IPS-20b (cell line): Measurements from ENCODE around the gene FAM13B.
"Not testable (repeated sequence)": the region's sequence is repeated elsewhere in the genome, so short reads cannot be mapped to it uniquely, and the experiment has no call there.

Source experiments
- H3K27ac ChIP-seq: one replicate; pipeline ENCODE4 v1.5.1; 2013; ENCODE audit warnings: low read length
- H3K27me3 ChIP-seq: 2 replicates; pipeline ENCODE4 v1.6.1; 2013; ENCODE audit warnings: mild to moderate bottlenecking, low read length, inconsistent platforms; ENCODE audit not compliant: insufficient read depth
- H3K36me3 ChIP-seq: 2 replicates; pipeline ENCODE4 v1.6.1; 2013; ENCODE audit warnings: low read depth, mild to moderate bottlenecking, inconsistent platforms, low read length, moderate library complexity; ENCODE audit not compliant: insufficient read depth
- H3K4me1 ChIP-seq: 2 replicates; pipeline ENCODE4 v1.6.1; 2013; ENCODE audit warnings: mild to moderate bottlenecking, control low read depth, inconsistent platforms, low read length, moderate library complexity; ENCODE audit not compliant: insufficient read depth
- H3K4me3 ChIP-seq: 2 replicates; pipeline ENCODE4 v1.5.1; 2013; ENCODE audit warnings: mild to moderate bottlenecking, low read length, inconsistent platforms
- H3K9ac ChIP-seq: 2 replicates; pipeline ENCODE4 v1.6.1; 2013; ENCODE audit warnings: low read depth, mild to moderate bottlenecking, inconsistent platforms, low read length, moderate library complexity
- H3K9me3 ChIP-seq: 2 replicates; pipeline ENCODE4 v1.6.1; 2013; ENCODE audit warnings: mild to moderate bottlenecking, low read depth, low read length, inconsistent platforms; ENCODE audit not compliant: insufficient read depth

The FAM13B gene

DNA sequence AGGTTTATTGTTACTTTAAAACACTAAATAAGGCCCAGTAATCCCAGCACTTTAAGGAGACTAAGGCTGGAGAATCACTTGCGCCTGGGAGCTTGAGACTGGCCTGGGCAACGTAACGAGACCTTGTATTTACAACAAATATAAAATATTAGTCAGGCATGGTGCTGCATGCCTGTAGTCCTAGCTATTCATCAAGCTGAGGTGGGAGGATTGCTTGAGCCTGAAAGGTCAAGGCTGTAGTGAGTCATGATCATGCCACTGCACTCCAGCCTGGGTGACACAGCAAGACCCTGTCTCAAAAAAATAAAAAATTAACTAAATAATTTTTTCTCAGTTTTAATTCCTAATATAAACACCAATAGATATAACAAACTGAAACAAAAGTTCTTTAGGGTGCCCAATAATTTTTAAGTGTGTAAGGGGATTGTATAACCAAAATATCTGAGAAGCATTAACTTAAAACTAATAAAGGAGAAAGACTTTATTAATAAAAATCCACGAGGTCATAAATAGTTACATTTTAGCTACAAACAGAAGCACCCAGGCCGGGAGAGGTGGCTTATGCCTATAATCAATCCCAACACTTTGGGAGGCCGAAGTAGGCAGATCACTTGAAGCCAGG lies 32.7 kb downstream of the FAM13B start:
- Histone ChIP-seq H3K4me3 (no peak overlapping the region), H3K27me3 (no peaks in the 10 kb centered on the region), H3K9me3 (no peaks in the 10 kb centered on the region), H3K27ac (no peak overlapping the region), H3K36me3 (peaks cover 52% of the 10 kb centered on the region), H3K4me1 (no peaks in the 10 kb centered on the region), H3K9ac (no peak overlapping the region)

DNA sequence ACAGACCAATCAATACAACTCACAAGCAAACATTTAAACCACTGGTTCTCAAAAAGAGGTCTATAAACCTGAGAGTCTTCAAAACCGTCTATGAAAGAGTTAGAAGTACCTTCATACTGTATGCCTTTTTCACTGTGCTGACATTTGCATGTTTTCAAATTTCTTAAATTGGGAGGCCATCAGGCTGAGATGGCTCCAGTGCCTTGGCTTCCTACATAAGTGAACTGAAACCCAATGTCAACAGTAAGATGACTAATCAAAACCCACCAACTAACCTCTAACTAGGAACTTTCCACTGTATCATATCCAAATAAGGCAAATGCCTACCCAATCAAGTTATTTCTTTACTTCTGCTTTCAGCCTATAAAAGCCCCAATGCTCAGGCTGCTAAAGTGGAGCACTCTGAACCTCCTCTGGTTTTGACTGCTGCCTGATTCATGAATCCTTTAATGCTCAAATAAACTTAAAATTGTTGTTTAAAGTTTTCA lies 35.1 kb downstream of the FAM13B start:
- H3K4me3 ChIP-seq = no peak overlapping the region
- no peaks in the 10 kb centered on the region for H3K4me1 ChIP-seq
- no peaks in the 10 kb centered on the region for H3K27me3 ChIP-seq
- H3K9ac ChIP-seq = no peak overlapping the region
- H3K36me3 ChIP-seq = peaks cover 31% of the 10 kb centered on the region
- no peak overlapping the region for H3K27ac ChIP-seq
- no peaks in the 10 kb centered on the region for H3K9me3 ChIP-seq

GRCh38 chr5:137995749-137996128 lies 37.1 kb downstream of the FAM13B start:
- no peak overlapping the region for H3K9ac ChIP-seq
- no peaks in the 10 kb centered on the region for H3K9me3 ChIP-seq
- no peak overlapping the region for H3K27ac ChIP-seq
- H3K4me3 ChIP-seq = no peak overlapping the region
- peaks cover 22% of the 10 kb centered on the region for H3K36me3 ChIP-seq
- no peaks in the 10 kb centered on the region for H3K27me3 ChIP-seq
- no peaks in the 10 kb centered on the region for H3K4me1 ChIP-seq

- no peaks in the 10 kb centered on the region for H3K27me3 ChIP-seq
- H3K9me3 ChIP-seq = no peaks in the 10 kb centered on the region
- H3K4me1 ChIP-seq = no peaks in the 10 kb centered on the region
- no peak overlapping the region for H3K9ac ChIP-seq
- no peak overlapping the region for H3K4me3 ChIP-seq
- H3K27ac ChIP-seq = no peak overlapping the region
- peaks cover 22% of the 10 kb centered on the region for H3K36me3 ChIP-seq
These were observed 37.7 kb downstream of the FAM13B start for GRCh38 chr5:137995077-137995748.

DNA sequence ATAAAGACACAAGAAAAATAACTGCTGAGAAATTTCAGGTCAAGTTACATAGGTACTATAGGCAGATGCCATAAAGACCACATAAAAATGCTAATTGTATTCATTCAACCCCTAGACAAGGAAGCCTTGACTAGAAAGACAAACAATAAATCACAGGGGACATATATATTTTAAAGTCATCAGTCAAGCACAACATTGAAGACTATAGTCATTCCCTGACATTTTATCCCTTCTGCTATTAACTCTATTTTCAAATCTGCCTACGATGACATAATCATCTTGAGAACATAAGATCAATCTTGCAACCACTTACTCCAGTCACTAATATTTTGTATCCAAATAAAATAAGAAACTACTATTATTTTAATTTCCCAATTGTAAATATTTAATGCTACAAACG lies 38.3 kb downstream of the FAM13B start:
- Histone ChIP-seq H3K9me3 (no peaks in the 10 kb centered on the region), H3K27me3 (no peaks in the 10 kb centered on the region), H3K36me3 (peaks cover 16% of the 10 kb centered on the region), H3K27ac (no peak overlapping the region), H3K9ac (no peak overlapping the region), H3K4me3 (no peak overlapping the region), H3K4me1 (no peaks in the 10 kb centered on the region)

GRCh38 chr5:137989419-137989818 lies 43.5 kb downstream of the FAM13B start:
- no peaks in the 10 kb centered on the region for H3K27me3 ChIP-seq
- H3K4me3 ChIP-seq = no peak overlapping the region
- peaks cover 28% of the 10 kb centered on the region for H3K36me3 ChIP-seq
- no peaks in the 10 kb centered on the region for H3K9me3 ChIP-seq
- H3K27ac ChIP-seq = no peak overlapping the region
- no peaks in the 10 kb centered on the region for H3K4me1 ChIP-seq
- H3K9ac ChIP-seq = no peak overlapping the region

DNA sequence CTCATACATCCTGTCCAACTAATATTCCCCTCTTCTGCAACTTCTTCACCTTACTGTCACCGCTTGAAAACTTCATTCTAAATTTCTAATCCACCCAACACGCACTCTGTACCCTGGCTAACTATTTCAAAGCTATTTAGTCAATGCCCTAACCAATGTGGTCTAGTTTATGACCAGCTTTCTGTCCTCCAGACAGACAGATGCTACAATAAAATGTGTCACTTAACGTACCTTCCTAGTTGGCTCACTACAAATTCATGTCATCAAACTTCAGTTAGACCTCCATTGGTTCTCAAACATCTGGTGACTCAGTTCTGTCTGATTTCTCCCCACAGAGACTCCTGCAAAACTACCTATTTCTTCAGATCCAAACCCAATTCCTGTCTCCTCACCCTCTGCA lies 57.7 kb downstream of the FAM13B start:
- Histone ChIP-seq H3K9me3 (peaks cover 2% of the 10 kb centered on the region; the same call in 1 of the 2 replicates), H3K4me1 (no peaks in the 10 kb centered on the region), H3K27me3 (no peaks in the 10 kb centered on the region), H3K9ac (no peak overlapping the region), H3K4me3 (no peak overlapping the region), H3K36me3 (peaks cover 24% of the 10 kb centered on the region), H3K27ac (no peak overlapping the region)

- not testable (repeated sequence) for H3K4me1 ChIP-seq, H3K4me3 ChIP-seq, H3K27ac ChIP-seq, H3K9ac ChIP-seq, H3K9me3 ChIP-seq, H3K27me3 ChIP-seq
- peaks cover 27% of the 10 kb centered on the region for H3K36me3 ChIP-seq
These were observed 62.5 kb downstream of the FAM13B start for GRCh38 chr5:137970384-137970783.

DNA sequence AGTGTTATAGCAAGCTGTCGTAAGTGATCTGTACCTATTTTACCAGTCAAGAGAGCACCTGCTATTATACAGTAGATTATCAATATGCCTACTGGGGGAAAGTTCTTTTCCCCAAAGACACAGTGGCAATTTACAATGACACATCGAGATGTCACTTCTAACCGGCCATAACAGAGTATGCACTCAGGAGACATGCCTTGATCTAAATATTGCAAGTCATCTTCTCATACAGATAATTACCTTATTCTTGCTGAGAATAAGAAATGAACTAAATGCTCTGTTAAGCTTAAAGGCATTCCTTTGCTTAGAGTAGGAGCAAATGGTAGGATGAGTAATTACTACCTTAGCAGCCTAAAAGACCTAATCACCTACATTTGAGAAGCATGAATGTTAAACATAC lies 72.1 kb downstream of the FAM13B start:
- H3K36me3 ChIP-seq = peaks cover 69% of the 10 kb centered on the region
- no peak overlapping the region for H3K4me3 ChIP-seq
- no peaks in the 10 kb centered on the region for H3K27me3 ChIP-seq
- no peak overlapping the region for H3K9ac ChIP-seq
- H3K4me1 ChIP-seq = no peaks in the 10 kb centered on the region
- H3K27ac ChIP-seq = no peak overlapping the region
- H3K9me3 ChIP-seq = no peaks in the 10 kb centered on the region

DNA sequence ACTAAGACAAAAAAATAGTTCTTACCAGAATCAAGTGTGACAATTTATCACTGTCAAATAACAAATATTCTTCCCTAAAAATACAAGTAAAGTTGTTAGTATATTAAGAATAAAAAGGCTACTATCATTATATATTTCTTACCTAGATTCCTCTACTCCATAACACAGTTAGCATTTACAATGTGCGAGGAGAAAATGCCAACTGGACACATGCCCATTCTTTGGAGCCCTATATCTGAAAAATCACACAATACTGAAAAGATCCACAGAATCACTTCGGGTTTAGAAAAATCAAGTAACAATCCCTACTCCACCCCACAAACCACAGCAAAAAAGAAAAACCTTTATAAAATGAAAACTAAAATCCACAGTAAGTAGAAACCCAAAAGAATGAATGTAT lies 72.7 kb downstream of the FAM13B start:
- no peaks in the 10 kb centered on the region for H3K9me3 ChIP-seq
- H3K9ac ChIP-seq = no peak overlapping the region
- H3K4me3 ChIP-seq = no peak overlapping the region
- H3K27ac ChIP-seq = no peak overlapping the region
- no peaks in the 10 kb centered on the region for H3K27me3 ChIP-seq
- H3K36me3 ChIP-seq = peaks cover 63% of the 10 kb centered on the region
- no peaks in the 10 kb centered on the region for H3K4me1 ChIP-seq

DNA sequence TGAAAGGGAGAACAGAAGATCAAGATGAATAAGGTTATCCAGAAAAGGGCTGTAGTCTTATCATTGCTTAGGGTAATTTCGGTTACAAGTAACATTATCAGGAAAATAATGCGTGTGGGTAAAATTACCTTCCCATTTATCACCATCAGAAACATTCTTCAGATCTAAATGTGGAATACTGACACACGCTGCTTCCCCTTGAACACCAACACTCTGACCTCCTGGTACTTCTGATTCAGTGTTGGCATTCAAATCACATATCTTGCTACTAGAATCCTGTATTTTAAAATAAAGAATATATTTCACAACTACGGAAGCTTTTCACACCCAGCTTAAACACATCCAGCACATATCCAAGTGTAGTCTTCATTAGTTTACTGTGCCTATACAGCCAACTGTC lies 73.4 kb downstream of the FAM13B start:
- H3K27ac ChIP-seq = no peak overlapping the region
- H3K4me3 ChIP-seq = no peak overlapping the region
- no peaks in the 10 kb centered on the region for H3K27me3 ChIP-seq
- H3K36me3 ChIP-seq = peaks cover 63% of the 10 kb centered on the region
- H3K9ac ChIP-seq = no peak overlapping the region
- H3K4me1 ChIP-seq = no peaks in the 10 kb centered on the region
- no peaks in the 10 kb centered on the region for H3K9me3 ChIP-seq

DNA sequence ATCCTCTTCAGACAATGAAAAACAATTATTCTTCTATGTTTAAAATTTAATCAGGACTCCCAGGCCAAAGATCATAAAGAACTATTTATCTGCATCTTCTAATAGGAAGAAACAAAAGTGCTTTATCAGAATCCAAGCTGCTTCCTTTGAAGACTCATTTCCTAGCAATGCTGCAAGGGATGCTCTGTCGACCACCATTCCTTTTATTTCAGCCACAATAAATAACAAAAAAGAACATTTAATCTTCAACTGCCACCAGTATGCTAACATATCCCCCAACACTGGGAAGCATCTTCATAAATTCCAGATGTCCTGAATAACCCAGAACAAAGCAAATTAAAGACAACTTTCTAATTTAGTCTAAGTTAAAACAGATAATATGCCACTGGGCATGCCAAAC lies 74.9 kb downstream of the FAM13B start:
- Histone ChIP-seq H3K36me3 (peaks cover 70% of the 10 kb centered on the region), H3K4me3 (no peak overlapping the region), H3K27me3 (no peaks in the 10 kb centered on the region), H3K9ac (no peak overlapping the region), H3K4me1 (no peaks in the 10 kb centered on the region), H3K27ac (no peak overlapping the region), H3K9me3 (no peaks in the 10 kb centered on the region)
